HG03571 (cell line): ENCODE data around the gene MDN1.
"Not testable (repeated sequence)": the region's sequence is repeated elsewhere in the genome, so short reads cannot be mapped to it uniquely, and the experiment has no call there.

Source experiments
- ATAC-seq: cut with Tn5 transposase; IDR thresholded peaks from one replicate; pipeline ENCODE4 v1.9.1; 2021; ENCODE audit not compliant: unreplicated experiment

The MDN1 gene

DNA sequence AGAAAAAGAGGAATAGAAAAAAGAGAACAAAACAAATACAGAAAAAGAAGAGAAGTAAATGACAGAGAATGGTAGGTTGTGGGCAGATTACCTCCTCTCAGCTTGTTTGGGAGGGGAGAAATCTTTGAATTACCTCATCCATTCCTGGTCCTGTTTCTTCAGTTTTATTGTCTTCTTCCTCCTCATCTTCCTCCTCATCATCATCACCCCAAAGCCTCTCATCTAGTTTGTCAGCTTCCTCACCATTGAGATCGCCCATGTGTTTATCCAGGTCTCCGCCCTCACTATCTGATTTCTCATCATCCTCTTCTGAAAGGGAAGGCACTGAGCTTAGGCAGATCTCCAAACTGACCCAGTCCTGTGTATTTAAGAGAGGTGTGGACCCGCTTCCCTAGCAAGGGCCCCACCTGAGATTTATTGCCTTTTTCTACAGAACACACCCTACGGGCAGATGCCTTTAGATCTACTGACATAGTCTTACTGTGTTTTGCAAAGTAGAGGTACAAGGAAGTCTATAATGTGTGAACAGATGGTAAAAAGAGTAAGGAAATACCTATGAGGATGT lies 156.9 kb downstream of the MDN1 start:
- no peak for ATAC-seq

GRCh38 chr6:89661559-89661958 lies 158.0 kb downstream of the MDN1 start:
- ATAC-seq: no peak

GRCh38 chr6:89660981-89661380 lies 158.6 kb downstream of the MDN1 start:
- no peak for ATAC-seq

DNA sequence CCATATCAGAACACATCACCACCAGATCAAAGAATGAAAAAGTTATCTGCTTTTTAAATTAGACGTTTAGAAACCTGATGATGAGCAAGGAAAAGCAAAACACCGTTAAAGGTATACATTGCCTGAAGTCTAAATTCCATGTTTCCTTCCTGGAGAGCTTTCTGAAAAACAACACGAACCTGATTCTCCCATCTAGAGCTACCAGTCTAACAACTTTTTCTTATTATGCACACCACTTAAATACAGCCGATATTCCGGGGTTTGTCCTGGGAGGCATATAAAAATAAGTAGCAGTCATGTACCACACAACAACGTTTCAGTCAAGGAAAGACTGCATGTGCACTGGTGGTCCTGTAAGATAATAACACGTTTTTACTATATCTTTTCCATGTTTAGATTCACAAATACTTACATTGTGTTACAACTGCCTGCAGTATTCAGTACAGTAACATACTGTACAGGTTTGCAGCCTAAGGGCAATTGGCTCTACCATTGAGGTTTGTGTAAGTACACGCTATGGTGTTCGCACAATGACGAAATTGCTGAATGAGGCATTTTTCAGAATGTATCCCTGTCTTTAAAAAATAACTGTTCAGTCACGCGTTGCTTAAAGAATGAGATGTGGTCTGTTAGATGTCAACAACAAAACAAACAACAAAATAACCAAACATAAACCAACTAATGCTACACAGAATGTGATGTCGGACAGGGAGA lies 162.0 kb downstream of the MDN1 start:
- ATAC-seq: no peak

DNA sequence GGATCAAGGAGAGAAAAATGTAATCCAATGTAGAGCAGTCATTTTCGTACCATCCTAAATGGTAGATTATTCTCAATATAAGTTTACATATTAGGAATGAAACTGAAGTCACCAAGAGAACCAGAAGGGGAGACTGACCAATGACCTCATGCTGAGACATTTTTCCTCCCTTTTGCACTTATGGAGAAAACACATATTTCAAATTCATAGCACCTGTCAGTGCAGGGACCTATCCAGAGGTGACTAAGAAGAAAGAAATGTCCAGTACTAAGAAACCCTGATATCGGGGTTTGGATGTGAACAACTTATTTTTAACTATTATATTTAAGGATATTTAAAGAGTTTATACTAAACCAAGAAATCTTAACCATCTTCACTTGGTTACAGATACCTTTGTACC lies 164.5 kb downstream of the MDN1 start:
- no peak for ATAC-seq

DNA sequence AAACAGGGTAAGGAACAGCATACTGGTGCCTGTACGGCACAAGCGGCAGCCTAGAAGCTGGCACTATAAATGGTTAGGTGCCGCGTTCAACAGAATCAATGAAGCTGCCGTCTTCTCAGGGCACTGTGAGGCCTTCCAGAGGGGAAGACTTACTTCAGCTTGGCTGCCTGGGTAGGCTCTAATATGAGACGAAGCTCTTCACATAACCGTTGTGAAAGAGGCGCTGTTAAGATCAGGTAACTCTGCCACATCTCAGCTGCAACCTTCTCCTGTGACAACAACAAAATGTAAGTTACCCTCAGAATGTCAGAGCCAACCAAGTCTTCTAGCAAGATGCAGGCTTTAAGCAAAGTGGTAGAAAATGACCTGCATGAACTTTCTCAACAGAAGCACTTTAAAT lies 169.0 kb downstream of the MDN1 start:
- no peak for ATAC-seq

- no peak for ATAC-seq
Observed at GRCh38 chr6:89649682-89650081, 169.9 kb downstream of the MDN1 start.

DNA sequence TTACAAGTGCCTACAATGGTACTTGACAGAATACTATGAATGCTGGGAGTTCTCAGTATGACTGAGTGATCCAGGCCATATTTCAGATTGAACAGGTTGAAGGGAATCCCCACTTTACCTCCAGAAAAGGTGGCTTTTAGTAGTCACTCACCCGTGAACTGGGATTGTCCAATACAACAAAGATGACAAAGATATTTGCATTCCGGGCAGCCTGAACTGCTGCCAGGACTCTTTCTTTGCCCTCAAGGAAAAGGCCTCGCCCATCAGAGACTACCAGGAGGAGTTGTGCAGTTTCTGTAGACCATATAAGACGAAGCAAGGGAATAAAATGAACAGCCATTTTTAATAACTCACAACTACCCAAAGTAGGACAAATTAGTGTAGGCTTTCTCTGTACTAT lies 174.7 kb downstream of the MDN1 start:
- ATAC-seq: no peak

DNA sequence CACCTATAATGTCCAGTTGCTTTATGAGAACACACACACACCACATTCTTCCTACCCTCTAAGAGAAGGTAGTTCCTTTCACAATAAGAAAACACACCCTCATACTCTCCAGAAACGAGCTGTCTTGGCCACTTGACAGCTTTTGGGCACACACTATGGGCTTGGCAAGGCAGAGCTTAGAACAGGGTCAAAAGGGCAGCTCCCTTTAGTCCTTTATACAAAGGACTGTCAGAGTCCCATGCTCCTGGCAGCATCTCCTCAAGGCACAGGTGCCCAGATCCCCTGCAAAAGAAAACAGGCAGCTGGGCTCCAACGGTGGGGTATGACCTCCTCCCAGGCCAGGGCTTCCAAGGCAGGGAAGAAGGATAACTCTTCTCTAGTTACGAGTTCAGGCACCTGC lies 176.2 kb downstream of the MDN1 start:
- ATAC-seq: no peak

DNA sequence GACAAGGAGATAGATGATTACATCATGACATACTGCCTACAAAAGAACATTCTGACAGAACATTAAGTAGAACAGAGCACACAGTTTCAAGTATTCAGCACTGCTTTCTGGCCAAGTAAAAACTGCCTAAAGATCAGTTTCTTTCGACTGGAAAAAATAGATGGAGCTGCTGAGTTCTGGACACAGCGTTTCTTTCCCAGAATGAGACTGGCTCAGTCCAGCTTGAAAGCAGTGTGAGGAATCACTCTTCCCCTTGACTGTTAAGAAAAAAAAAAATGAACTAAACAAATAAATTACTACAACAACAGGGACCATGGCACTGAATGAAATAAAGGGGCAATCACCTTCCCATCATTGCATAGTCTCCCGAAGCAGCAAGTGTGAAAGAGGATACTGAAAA lies 176.6 kb downstream of the MDN1 start:
- ATAC-seq: no peak

DNA sequence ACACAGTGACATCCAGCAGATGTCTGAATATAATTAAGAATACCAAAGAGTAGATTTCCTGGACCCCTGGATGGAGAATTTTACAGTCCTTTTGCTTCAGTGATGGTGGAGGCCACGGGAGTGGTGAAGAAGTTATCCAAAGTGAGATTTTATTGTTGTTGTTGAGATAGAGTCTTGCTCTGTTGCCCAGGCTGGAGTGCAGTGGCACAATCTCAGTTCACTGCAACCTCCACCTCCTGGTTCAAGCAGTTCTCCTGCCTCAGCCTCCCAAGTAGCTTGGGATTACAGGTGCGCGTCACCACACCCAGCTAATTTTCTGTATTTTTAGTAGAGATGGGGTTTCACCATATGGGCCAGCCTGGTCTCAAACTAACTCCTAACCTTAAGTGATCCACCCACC lies 178.0 kb downstream of the MDN1 start:
- not testable (repeated sequence) for ATAC-seq

GRCh38 chr6:89640804-89641203 lies 178.8 kb downstream of the MDN1 start:
- no peak for ATAC-seq

- ATAC-seq: peak; percentile 99
Observed at GRCh38 chr6:89638320-89639195, 181.0 kb downstream of the MDN1 start, which contains the start of gene LYRM2. LYRM2 (minus strand) TSS chr6:89638747; CDS start chr6:89638716, 31 bp downstream.

GRCh38 chr6:89637960-89638319 lies 181.7 kb downstream of the MDN1 start:
- ATAC-seq: no peak

GRCh38 chr6:89636412-89636811 lies 183.2 kb downstream of the MDN1 start:
- ATAC-seq: not testable (repeated sequence)

DNA sequence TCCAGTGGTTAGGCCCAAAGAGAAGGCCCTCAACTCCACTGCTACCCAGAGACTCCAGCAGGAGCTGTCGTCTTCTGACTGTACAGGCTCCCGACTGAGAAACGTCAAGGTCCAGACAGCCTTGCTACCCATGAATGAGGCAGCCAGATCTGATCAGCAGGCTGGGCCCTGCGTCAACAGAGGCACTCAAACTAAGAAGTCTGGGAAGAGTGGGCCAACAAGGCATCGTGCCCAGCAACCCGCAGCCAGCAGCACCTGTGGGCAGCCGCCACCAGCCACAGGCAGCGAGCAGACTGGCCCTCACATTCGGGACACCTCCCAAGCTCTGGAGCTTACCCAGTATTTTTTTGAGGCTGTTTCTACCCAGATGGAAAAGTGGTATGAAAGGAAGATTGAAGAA lies 189.1 kb downstream of the MDN1 start:
- ATAC-seq: no peak

DNA sequence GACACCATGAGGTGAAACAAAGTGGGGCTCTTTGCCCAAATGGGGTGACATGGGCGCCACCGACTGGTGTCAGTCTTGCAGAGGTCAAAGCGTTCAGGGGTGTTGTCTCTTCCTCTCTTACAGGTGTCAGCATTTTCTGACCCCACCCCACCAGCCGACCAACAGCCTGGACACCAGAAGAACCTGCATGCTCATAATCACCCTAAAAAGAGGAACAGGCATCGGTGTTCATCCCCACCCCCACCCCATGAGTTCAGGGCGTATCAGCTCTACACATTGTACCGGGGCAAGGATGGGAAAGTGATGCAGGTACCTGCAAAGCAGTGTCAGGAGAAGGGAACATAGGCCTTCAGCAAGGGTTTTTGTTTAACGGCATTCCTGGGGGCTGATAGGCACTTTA lies 195.8 kb downstream of the MDN1 start:
- no peak for ATAC-seq

DNA sequence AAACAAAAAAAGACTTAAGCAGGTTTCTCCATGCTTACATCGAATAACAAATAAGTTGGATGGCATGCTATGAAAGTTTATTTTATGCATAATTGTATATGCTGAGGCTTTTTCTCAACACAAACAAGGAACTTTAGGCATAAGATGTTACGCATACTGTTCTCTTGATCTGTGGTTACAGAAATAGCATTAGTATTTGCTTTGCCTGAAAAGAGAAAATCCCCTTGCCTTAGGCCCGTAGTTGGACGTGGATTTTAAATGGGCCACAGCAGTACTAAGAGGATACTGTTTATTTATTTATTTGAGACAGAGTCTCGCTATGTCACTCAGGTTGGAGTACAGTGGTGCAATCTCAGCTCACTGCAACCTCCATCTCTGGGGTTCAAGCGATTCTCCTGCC lies 200.0 kb downstream of the MDN1 start:
- no peak for ATAC-seq

GRCh38 chr6:89618026-89618425 lies 201.6 kb downstream of the MDN1 start:
- ATAC-seq: no peak

DNA sequence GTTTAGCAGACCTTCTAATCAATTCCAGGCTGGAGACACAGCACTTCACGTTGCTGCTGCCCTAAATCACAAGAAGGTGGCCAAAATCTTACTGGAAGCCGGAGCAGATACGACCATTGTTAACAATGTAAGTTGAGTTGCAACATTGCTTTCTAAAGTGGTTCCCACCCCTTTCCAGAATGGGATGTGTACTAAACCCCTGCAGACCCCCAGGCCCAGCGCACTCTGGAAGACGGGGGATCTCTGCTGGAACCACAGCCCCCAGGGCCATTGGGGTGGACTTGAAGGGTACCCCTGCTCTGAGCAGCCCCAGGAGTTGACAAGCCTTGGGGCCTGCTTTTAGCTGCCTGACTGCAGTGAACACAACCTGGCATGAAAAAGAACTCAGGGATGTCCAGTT lies 203.1 kb downstream of the MDN1 start:
- no peak for ATAC-seq

DNA sequence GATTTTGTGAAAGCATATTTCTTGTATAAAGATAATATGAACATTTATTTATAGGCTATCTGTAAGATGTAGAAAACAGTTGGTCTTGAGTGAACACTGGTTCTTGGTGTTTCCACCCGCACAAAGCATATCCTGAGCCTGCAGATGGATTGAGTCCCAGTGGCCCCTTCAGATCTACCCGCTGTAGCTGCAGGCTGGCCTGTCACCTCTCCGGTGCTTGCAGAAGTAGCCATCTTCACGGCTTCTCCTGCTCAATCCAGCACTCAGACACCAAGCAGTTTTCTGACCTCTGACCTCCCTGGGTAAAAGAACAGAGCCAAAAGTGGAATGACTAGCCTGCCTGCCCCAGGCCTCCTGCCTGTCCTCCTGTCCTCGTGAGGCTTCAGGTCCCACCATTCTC lies 203.7 kb downstream of the MDN1 start:
- ATAC-seq: no peak

DNA sequence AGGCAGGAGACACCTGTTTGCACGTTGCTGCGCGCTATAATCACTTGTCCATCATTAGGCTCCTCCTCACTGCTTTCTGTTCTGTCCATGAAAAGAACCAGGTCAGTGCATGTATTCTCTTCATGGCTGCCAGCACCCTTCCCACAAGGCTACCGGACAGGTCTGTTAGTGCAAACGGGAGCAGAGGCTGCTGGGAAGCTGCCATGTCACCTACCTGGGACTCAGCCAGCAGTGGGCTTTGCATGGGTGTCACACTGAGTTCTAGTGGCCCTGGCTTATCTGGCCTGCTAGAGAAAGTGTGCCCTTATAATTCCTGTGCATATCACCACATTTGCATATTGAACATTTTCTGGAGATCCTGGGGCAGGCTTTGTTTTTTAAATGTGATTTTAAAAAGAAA lies 205.8 kb downstream of the MDN1 start:
- ATAC-seq: no peak
